NB4 (cell line): ENCODE results near the gene NCK2.

ENCODE experiments used
- DNase-seq: peaks from one replicate; pipeline ENCODE4 v3.0.0; 2010; ENCODE audit warnings: low read depth
- H3K4me3 ChIP-seq: one replicate; pipeline ENCODE4 v1.5.1; 2011; ENCODE audit warnings: mild to moderate bottlenecking, low read depth, low read length, moderate library complexity
- CTCF ChIP-seq: IDR thresholded peaks from one replicate; pipeline ENCODE4 v1.5.1; 2012; ENCODE audit warnings: low read depth, low read length
- MAX ChIP-seq: IDR thresholded peaks from 2 replicates; pipeline ENCODE4 v1.6.1; 2011; ENCODE audit warnings: low read depth, low read length
- MYC ChIP-seq: IDR thresholded peaks from 2 replicates; pipeline ENCODE4 v1.6.1; 2011; ENCODE audit warnings: low read depth, low read length
- POLR2A ChIP-seq: IDR thresholded peaks from 2 replicates; pipeline ENCODE4 v1.6.1; 2011; ENCODE audit warnings: mild to moderate bottlenecking; ENCODE audit not compliant: insufficient read length; ENCODE audit errors: extremely low read depth

Gene NCK2

GRCh38 chr2:105937498-105938097, 192.9 kb downstream of the NCK2 start:
- TF ChIP-seq MYC (no peak), CTCF (no peak), MAX (no peak), POLR2A (no peak)
- DNase-seq: no peak

More at GRCh38 chr2:105937498-105938097, 192.9 kb downstream of the NCK2 start:
- H3K4me3 ChIP-seq: no peak overlapping the region
